ENCODE data around the gene AATK.

- TF ChIP-seq CHD4 (IDR thresholded peaks at IDR 0.05) (no peak), BRCA1 (IDR thresholded peaks at IDR 0.05; ENCODE audit: low read depth, low read length) (no peak), CTCF (IDR thresholded peaks at IDR 0.05 in 2 of 3, conservative IDR thresholded peaks at IDR 0.05 in 1 of 3; ENCODE audit: control insufficient read depth in 2 of 3, extremely low read depth in 1 of 3, insufficient read depth in 1 of 3, low read depth in 3 of 3, low read length in 3 of 3) (no peak), EED (IDR thresholded peaks at IDR 0.05; ENCODE audit: low read depth) (no peak)
Observed at GRCh38 chr17:81080019-81080418, 86.0 kb downstream of the AATK start.

All from GM12878 (cell line).